Putamen (tissue), 1 donor: ENCODE data around the gene DDIAS.
"Not testable (repeated sequence)": the region's sequence is repeated elsewhere in the genome, so short reads cannot be mapped to it uniquely, and the experiment has no call there.

Experiments used
- DNase-seq: peaks from one replicate; pipeline ENCODE4 v3.0.0-alpha.2; 2016; ENCODE audit warnings: low spot score

The DDIAS gene, protein sequence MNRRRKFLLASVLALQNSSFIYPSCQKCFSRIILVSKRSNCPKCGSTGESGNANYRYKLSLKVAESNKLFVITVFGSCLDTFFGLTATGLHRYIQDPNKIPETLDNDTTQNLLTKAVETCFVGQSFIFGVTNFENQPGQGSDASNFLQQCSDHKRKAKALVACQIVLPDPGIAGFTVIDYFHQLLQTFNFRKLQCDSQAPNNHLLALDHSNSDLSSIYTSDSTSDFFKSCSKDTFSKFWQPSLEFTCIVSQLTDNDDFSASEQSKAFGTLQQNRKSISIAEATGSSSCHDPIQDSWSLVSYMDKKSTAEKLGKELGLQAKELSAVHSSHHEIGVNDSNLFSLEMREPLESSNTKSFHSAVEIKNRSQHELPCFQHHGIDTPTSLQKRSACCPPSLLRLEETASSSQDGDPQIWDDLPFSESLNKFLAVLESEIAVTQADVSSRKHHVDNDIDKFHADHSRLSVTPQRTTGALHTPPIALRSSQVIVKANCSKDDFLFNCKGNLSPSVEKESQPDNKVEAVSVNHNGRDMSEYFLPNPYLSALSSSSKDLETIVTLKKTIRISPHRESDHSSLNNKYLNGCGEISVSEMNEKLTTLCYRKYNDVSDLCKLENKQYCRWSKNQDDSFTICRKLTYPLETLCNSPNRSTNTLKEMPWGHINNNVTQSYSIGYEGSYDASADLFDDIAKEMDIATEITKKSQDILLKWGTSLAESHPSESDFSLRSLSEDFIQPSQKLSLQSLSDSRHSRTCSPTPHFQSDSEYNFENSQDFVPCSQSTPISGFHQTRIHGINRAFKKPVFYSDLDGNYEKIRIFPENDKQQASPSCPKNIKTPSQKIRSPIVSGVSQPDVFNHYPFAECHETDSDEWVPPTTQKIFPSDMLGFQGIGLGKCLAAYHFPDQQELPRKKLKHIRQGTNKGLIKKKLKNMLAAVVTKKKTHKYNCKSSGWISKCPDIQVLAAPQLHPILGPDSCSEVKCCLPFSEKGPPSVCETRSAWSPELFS

GRCh38 chr11:82901165-82901921, at the start of gene DDIAS:
Gene DDIAS, plus strand, starts transcription at chr11:82901736. Its CDS starts 13,003 bp downstream, at chr11:82914739.
- DNase-seq, result peak; percentile 94

DNA sequence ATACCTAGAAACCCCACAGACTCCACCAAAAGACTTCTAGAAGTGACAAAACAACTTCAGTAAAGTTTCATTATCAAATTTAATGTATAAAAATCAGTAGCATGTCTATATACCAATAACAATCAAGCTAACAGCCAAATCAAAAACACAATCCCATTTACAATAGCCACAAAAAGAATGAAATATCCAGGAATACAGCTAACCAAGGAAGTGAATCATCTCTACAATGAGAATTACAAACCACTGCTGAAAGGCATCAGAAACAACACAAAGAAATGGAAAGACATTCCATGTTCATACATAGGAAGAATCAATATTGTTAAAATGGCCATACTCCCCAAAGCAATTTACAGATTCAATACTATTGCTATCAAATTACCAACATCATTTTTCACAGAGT, 47.3 kb upstream of the DDIAS start:
- DNase-seq, result no peak

GRCh38 chr11:82854916-82855315, 46.6 kb upstream of the DDIAS start:
- DNase-seq, result not testable (repeated sequence)

DNA sequence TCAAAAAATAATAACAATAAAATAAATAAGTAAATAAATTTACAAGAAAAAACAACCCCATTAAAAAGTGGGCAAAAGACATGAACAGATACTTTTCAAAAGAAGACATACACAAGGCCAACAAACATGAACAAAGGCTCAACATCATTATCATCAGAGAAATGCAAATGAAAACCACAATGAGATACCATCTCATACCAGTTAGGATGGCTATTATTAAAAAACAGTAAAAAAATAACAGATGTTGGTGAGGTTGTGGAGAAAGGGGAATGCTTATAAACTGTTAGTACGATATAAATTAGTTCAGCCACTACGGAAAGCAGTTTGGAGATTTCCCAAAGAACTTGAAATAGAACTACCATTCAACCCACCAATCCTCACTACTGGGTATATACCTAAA, 45.9 kb upstream of the DDIAS start:
- DNase-seq, result no peak

DNA sequence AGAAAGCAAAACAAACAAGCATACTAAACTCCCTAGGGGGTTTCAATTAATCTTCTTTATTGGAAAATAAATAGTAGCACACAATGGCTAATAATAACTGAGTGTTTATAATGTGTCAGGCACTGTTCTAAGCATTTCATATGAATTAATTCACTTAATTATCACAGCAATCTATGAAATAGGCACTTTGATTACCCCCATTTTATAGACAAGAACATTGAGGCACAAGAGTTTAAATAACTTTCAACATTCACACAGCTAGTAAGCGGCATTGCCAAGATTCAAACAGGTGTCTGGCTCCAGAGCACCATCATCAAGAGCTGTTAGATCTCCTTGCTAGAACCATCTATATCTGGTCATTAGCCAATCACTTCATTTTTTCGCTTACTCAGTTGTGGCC, 44.4 kb upstream of the DDIAS start:
- DNase-seq, result no peak

DNA sequence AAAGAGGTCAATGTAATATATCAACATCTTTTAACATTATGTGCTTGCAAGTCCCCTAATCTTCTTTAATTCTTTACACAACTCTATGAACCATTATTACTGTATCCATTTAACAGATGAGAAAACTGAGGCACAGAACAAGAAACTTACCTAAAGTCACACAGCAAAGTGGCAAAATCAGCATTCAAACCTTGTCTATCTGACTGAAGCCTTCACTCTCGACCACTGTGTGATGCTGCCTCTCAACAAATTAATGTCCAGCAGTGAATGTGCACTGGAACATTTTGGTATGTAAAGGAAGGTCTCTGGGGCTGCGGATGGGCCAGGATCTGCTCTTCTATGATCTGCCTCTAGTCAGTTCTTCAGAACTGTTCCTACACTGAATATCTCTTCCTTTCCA, 43.4 kb upstream of the DDIAS start:
- DNase-seq, result no peak

DNA sequence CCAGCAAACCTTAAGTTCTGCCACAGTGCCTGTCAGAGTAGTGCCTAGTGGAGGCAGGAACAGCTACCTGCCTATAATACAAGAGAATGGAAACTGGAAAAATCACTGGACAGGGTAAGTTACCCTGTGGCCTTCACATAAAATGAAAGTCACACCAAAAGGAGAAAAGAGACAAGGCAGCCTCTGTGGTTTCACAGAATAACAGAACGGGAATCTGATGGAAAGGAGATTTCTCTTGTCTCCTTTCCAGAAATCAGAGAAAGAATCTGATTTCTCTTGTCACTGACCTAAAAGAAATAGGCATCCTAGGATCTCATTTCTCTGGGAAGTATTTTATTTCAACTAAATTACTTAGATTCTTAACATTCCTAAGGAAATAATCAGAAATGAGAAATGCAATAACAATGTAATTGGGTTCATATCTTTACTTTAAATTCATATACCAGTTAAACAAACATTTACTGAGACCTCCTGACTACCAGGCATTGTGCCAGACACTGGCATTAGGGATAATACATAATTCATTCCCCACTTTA, 42.9 kb upstream of the DDIAS start:
- DNase-seq, result no peak

DNA sequence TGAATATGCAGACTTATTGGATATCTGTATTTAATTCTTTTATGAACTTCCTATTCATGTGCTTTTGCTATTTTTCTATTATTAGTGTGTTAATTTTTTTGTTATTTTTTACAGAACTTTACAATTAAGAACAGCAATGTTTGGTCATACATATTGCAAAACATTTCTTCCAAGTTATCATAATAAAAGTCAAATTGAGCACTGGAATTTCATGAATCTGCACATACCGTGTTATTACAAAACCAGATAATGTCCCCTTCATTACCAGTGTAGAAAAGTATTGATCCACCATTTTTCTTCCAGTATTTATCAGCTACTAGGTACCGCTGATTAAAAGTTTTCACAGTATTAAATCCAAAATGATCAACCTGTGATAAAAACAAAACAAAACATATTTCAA, 41.8 kb upstream of the DDIAS start:
- DNase-seq, result no peak

DNA sequence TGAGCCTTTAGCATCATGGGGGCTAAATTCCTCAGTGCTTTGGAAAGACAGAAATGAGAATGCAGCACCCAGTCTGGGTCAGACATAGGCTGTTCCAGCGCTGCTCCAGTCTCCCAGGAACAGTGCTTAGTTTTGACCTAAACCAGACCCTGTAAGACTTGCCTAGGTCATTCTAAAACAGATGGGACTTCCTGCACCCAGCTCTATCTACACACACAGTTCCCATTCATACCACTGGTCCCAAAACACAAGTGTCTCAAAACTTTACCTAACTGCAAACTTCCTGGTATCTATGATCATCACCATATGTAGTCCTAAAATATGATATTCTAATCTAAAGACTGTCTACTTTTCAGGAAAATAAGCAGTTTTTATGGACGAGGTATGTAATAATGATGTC, 39.2 kb upstream of the DDIAS start:
- no peak for DNase-seq

- no peak for DNase-seq
Observed at GRCh38 chr11:82863209-82863608, 38.3 kb upstream of the DDIAS start.

DNA sequence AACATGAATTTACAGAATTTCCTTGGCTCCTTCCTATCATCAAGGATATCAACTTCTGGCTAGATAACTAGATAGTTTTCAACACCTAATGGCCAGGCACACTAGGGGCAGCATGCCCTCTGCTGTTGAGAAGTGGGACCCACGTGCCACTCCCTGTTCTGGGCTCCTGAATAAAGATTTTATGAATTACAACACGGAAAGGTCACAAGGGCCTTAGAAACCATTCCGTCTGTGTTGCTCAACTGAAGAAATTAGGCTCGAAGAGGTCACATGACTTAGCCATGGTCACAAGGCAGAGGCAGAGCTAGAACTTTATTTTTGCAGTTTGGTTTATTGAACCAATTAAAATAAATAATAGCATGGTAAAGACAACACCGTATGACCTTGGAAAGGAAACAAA, 37.3 kb upstream of the DDIAS start:
- DNase-seq, result peak; percentile 78

GRCh38 chr11:82865841-82866240, 35.7 kb upstream of the DDIAS start:
- no peak for DNase-seq

DNA sequence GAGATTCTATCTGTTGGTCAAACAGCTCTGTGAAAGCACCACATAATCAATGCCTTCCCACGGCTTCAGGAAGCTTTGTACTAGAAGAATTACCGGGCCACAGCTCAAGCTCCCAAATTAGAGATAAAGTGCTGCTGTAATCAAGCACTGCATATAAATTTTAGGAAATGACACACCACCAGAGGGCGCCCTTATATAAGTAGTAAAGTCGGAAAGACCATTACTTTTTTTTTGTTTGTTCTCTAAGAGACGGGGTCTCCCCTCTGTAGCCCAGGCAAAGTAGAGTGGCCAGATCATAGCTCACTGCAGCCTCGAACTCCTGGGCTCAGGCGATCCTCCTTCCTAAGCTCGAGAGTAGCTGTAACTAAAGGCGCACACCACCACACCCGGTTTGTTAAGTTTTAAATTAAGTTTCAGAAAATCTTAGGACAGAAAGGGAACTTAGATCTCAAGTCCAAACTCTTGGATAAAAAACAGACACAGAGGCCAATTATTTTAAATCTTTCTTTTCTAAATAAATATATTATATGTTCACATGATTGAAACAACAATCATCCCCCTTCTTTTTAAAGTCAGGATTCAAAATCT, 33.9 kb upstream of the DDIAS start:
- peak; percentile 81 for DNase-seq

DNA sequence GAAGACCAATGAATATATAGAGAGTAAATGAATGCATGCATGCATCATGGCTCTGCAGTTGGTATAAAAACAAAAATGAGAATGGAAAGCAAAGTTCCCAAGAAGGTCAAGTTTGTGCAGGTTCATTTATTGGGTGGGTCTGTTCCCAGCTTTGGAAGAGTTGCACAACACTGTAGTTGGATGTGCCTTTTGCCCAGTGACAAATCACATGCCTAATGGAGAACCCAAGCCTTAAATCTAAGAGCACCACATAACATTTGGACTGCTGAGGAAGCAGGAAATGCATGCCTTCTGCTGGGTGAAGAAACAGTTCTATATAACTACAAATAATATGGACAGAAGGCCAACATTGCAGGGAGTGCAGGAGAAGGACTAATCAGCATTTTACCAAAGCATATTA, 31.9 kb upstream of the DDIAS start:
- no peak for DNase-seq

GRCh38 chr11:82871646-82872045, 29.9 kb upstream of the DDIAS start:
- no peak for DNase-seq

GRCh38 chr11:82872377-82873150, 29.0 kb upstream of the DDIAS start:
- no peak for DNase-seq

DNA sequence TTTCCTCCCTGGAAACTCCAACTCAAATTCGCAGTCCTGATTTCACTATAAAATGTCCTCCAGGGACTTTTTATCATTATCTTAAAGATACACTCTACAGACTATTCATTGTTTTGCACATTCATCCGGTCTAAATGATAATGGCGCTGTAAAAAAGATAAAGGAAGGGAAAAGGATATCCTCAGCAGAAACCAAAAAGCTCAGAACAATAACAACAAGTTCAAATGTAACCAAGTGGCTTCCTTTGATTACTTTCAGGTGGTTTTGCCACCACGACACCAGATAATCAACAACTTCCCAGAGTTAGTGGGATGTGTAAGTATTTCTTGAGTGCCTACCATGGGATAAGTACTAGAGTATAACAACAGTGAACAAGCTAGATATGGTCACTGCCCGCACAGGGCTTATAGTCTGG, 27.6 kb upstream of the DDIAS start:
- DNase-seq, result no peak

DNA sequence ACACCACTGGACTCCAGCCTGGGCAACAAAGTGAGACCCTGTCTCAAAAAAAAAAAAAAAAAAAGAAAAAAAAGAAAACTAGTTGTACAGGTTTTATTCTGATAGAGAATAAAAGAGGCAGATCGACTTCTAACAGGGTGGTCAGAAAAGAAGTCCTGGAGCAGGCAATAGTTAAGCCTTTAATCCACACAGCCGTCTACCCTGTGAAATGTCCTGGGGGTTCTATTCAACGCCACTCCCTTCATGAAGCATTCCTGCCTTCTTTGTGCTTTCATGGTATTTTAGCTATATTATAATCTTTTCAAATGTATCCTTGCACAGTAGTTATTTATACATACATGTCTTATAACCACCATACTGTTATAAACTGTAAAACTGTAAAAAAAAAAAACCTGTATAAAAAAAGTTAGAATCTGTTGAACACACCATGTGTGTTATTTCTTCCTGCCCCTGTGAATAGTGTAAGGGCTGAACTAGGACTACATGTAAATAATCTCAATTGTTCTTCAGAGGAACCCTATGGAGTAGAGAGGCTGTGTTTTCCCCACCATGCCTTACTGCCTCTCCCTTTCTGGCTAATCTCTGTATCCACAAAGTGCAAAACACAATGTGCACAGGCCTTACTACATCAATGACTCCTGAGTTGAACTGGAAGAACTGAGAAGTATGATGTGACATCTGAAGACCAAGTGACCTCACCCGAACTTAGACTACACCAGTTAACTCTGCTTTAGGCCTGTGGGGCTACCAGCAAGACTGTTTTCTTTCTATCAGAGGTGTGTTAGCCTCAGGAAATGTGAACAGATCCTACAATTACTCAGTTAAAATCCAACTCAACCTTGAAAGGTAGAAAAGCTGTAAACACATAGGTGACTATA, 26.7 kb upstream of the DDIAS start:
- no peak for DNase-seq

DNA sequence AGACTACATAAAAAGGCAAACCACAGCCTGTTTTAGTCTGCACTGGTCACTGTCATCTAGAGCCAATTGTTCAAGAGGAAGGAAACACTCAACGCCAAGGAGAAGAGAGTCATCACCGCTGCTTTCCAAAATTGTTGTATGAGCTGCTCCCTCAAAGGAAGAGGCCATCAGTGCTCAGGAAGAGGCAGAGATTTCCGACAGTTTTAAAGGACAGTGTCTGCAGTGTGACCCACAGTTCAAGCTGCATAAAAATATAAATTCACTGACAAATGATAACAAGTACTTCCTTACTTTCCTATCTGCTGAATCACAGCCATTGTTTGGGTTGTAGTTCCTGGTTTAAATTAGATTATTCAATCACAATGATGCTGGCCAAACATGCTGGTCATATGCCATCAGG, 17.7 kb upstream of the DDIAS start:
- DNase-seq, result no peak
